ENCODE measurements around the gene LIX1.

- TF ChIP-seq EP300 (conservative IDR thresholded peaks at IDR 0.05; ENCODE audit: poor library complexity, severe bottlenecking), result no peak
- no peak for TF ChIP-seq CTCF (IDR thresholded peaks at IDR 0.05; ENCODE audit: poor library complexity, severe bottlenecking)
- TF ChIP-seq POLR2AphosphoS5 (IDR thresholded peaks at IDR 0.05), result no peak
Observed at GRCh38 chr5:97131139-97131710, 11.2 kb downstream of the LIX1 start.

All from neural cell (in vitro differentiated cells).